Upper lobe of left lung (tissue), 6 donors: ENCODE measurements around the gene CLCN2. TPM values are rescaled to one million over a fixed set of nuclear protein-coding genes. Genes with fewer than 3 reads are reported as not detected.

ENCODE experiments used
- ATAC-seq, 2 donors: fragments of 200-7000 bp; cut with Tn5 transposase; one replicate each; pipeline ENCODE4 v1.9.1; 2022; ENCODE audit warnings: mild to moderate bottlenecking in 2 of 2, moderate library complexity in 2 of 2; ENCODE audit not compliant: low FRiP score in 2 of 2
- DNase-seq, 2 donors: peaks; one replicate each; pipeline ENCODE4 v3.0.0-alpha.2; 2019 to 2020
- H3K27ac ChIP-seq, 4 donors: fragments of 200-600 bp; sonication (generic); one replicate each; pipeline ENCODE4 v1.5.1; 2016 to 2019
- H3K27me3 ChIP-seq, 4 donors: fragments of 200-600 bp; sonication (generic); one replicate each; pipeline ENCODE4 v1.5.1; 2017 to 2019
- H3K36me3 ChIP-seq, 4 donors: fragments of 200-600 bp; sonication (generic); one replicate each; pipeline ENCODE4 v1.5.1; 2016 to 2019
- H3K4me1 ChIP-seq, 4 donors: fragments of 200-600 bp; sonication (generic); one replicate each; pipeline ENCODE4 v1.5.1; 2018 to 2019
- H3K4me3 ChIP-seq, 4 donors: fragments of 200-600 bp; sonication (generic); one replicate each; pipeline ENCODE4 v1.5.1; 2017 to 2019; ENCODE audit warnings: mild to moderate bottlenecking in 2 of 4, moderate library complexity in 1 of 4
- H3K9me3 ChIP-seq, 4 donors: fragments of 200-600 bp; sonication (generic); one replicate each; pipeline ENCODE4 v1.5.1; 2018 to 2019
- CTCF ChIP-seq, 6 experiments: fragments of 450-650 bp in 4 of 6; fragments of 200-600 bp in 2 of 6; sonication (generic) in 2 of 6; IDR thresholded peaks; one replicate each; pipeline ENCODE4 v1.5.1; 2016 to 2019; ENCODE audit warnings: antibody characterized with exemption in 6 of 6
- EP300 ChIP-seq, 4 donors: sonication (generic); formaldehyde crosslinking; IDR thresholded peaks; one replicate each; pipeline ENCODE4 v1.5.1; 2017; ENCODE audit warnings: antibody characterized with exemption in 4 of 4, control low read depth in 2 of 4
- POLR2A ChIP-seq, 4 donors: fragments of 450-650 bp; IDR thresholded peaks; one replicate each; pipeline ENCODE4 v1.5.1; 2016 to 2017; ENCODE audit warnings: antibody characterized with exemption in 4 of 4, mild to moderate bottlenecking in 2 of 4
- POLR2AphosphoS5 ChIP-seq, 2 donors: sonication (generic); formaldehyde crosslinking; IDR thresholded peaks; one replicate each; pipeline ENCODE4 v1.5.1; 2017; ENCODE audit warnings: antibody characterized with exemption in 2 of 2
- WGBS, 2 donors: methylation state at CpG; one replicate each; pipeline ENCODE4 v1.1.5; 2017 to 2018; 5-methylcytosine and 5-hydroxymethylcytosine counted together
- total RNA-seq, 6 donors: library from RNA; depleted of rRNA in 4 of 6; stranded (reverse); fragments of >200 nt in 4 of 6; gene quantifications; one replicate each; pipeline versions ENCODE4 v1.1.0 to v1.2.1, GENCODE V29; 2016 to 2021
- donor health status: DM: no; HTN: no; CAD: no; lungs with moderate emphysema.
- donor health status: DM: no; HTN: yes; CAD: no; lungs with severe emphysema.

CLCN2 gene
- total RNA-seq, 6 donors from 2014 or later, result 3.0 to 14.7 (median 5.3) TPM

GRCh38 chr3:184351511-184352148, 9.8 kb downstream of the CLCN2 start:
- WGBS, 2 donors, result 67 to 72% methylated on average over 9 of the region's 9 CpGs
- ATAC-seq, result no peak
- Histone ChIP-seq H3K27ac (no peak overlapping the region), H3K4me1 (no peaks in the 10 kb centered on the region), H3K4me3 (no peak overlapping the region), H3K36me3 (peaks cover 0 to 5% (median 0%) of the 10 kb centered on the region in 4 donors), H3K9me3 (no peaks in the 10 kb centered on the region), H3K27me3 (no peaks in the 10 kb centered on the region)
- DNase-seq, result no peak
- TF ChIP-seq EP300 (IDR thresholded peaks at IDR 0.05) (no peak), POLR2A (IDR thresholded peaks at IDR 0.05) (no peak), POLR2AphosphoS5 (IDR thresholded peaks at IDR 0.05) (no peak), CTCF (IDR thresholded peaks at IDR 0.05) (no peak)

GRCh38 chr3:184350618-184351017, 10.8 kb downstream of the CLCN2 start:
- ATAC-seq (no peak), DNase-seq (no peak)
- no peak overlapping the region for H3K27ac ChIP-seq
- peaks cover 0 to 2% (median 0%) of the 10 kb centered on the region in 4 donors for H3K36me3 ChIP-seq
- no peaks in the 10 kb centered on the region for H3K27me3 ChIP-seq
- H3K4me3 ChIP-seq, result no peak overlapping the region
- H3K4me1 ChIP-seq, result peaks cover under 1 to 6% (median 5%) of the 10 kb centered on the region in 4 donors
- H3K9me3 ChIP-seq, result no peaks in the 10 kb centered on the region
- WGBS, 2 donors, result 87 to 93% methylated on average over 6 of the region's 6 CpGs
- no peak for TF ChIP-seq POLR2AphosphoS5 (IDR thresholded peaks at IDR 0.05)
- no peak for TF ChIP-seq CTCF (IDR thresholded peaks at IDR 0.05)
- no peak for TF ChIP-seq EP300 (IDR thresholded peaks at IDR 0.05)
- TF ChIP-seq POLR2A (IDR thresholded peaks at IDR 0.05), result no peak

GRCh38 chr3:184349563-184350470, 11.6 kb downstream of the CLCN2 start:
- Histone ChIP-seq H3K9me3 (no peaks in the 10 kb centered on the region), H3K4me3 (no peak overlapping the region), H3K4me1 (peaks cover 4 to 12% (median 9%) of the 10 kb centered on the region in 4 donors), H3K36me3 (peaks cover 0 to 5% (median 2%) of the 10 kb centered on the region in 4 donors), H3K27ac (no peak overlapping the region), H3K27me3 (no peaks in the 10 kb centered on the region)
- 86 to 89% methylated on average over 10 of the region's 10 CpGs for WGBS, 2 donors
- ATAC-seq (no peak), DNase-seq (no peak)
- no peak for TF ChIP-seq POLR2AphosphoS5 (IDR thresholded peaks at IDR 0.05)
- no peak for TF ChIP-seq POLR2A (IDR thresholded peaks at IDR 0.05)
- TF ChIP-seq CTCF (IDR thresholded peaks at IDR 0.05), result no peak
- no peak for TF ChIP-seq EP300 (IDR thresholded peaks at IDR 0.05)

GRCh38 chr3:184348057-184348382, 13.4 kb downstream of the CLCN2 start:
- Histone ChIP-seq H3K4me1 (peaks cover 4 to 12% (median 9%) of the 10 kb centered on the region in 4 donors), H3K27me3 (no peaks in the 10 kb centered on the region), H3K36me3 (peaks cover 0 to 19% (median 11%) of the 10 kb centered on the region in 4 donors), H3K9me3 (no peaks in the 10 kb centered on the region), H3K4me3 (no peak overlapping the region), H3K27ac (no peak overlapping the region)
- TF ChIP-seq POLR2A (IDR thresholded peaks at IDR 0.05) (no peak), POLR2AphosphoS5 (IDR thresholded peaks at IDR 0.05) (no peak), CTCF (IDR thresholded peaks at IDR 0.05) (no peak), EP300 (IDR thresholded peaks at IDR 0.05) (no peak)
- DNase-seq, result no peak
- 85 to 87% methylated on average over 4 of the region's 4 CpGs for WGBS, 2 donors
- ATAC-seq, result no peak
